ENCODE measurements around the gene TMEM115.

DNA sequence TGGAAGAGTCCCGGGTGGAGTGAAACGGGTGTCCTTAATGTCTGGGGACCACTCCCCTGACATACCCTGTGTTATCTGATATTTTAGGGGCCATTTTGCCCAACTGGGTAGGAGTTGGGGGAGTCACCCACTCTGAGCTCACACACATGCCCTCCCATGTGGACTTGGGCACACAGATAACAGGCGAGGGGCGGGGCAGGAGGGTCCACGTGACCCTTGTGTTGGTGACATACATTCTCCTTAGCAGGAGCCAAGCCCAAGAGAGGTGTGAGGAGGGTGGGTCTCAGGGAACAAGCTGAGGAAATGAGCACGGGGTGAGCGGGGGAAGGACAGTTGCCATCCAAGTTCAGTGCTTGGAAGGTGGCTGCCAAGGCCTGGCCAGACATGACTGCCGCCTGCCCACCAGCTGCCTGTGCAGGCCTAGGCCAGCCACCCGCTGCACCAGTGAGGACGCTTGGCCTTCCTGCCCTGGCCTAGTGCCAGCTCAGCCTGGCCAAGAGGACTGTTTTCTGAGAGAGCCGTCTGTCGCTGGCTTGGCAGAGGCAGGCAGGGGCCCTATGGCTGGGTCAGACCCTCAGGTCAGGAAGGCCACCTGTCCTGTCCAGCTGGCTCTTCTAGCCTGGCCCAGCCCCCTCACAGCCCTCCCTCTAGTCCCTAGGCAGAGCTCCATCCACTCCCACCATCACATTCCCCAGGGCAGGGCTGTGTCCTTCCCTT is 31.3 kb upstream of the TMEM115 start:
- TF ChIP-seq POLR2AphosphoS5 (IDR thresholded peaks at IDR 0.05; ENCODE audit: insufficient read depth in 1 of 2, low read depth in 1 of 2): no peak
- TF ChIP-seq, protein P1, sequence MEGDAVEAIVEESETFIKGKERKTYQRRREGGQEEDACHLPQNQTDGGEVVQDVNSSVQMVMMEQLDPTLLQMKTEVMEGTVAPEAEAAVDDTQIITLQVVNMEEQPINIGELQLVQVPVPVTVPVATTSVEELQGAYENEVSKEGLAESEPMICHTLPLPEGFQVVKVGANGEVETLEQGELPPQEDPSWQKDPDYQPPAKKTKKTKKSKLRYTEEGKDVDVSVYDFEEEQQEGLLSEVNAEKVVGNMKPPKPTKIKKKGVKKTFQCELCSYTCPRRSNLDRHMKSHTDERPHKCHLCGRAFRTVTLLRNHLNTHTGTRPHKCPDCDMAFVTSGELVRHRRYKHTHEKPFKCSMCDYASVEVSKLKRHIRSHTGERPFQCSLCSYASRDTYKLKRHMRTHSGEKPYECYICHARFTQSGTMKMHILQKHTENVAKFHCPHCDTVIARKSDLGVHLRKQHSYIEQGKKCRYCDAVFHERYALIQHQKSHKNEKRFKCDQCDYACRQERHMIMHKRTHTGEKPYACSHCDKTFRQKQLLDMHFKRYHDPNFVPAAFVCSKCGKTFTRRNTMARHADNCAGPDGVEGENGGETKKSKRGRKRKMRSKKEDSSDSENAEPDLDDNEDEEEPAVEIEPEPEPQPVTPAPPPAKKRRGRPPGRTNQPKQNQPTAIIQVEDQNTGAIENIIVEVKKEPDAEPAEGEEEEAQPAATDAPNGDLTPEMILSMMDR (IDR thresholded peaks at IDR 0.05): no peak
